A549 (cell line): ENCODE measurements around the gene PLD2. TPM values are rescaled to one million over a fixed set of nuclear protein-coding genes. Genes with fewer than 3 reads are reported as not detected.
A peak's percentile ranks its signal among the peaks of the same experiment; 100 is the strongest.

Experiments
- ATAC-seq, 2 experiments: fragments of 200-7000 bp in 1 of 2; fragments of >200 bp in 1 of 2; cut with Nextera tagmentation in 1 of 2; cut with Tn5 transposase in 1 of 2; 3 replicates each; pipeline versions ENCODE4 v1.8.0 to v1.9.1; 2018 to 2020; ENCODE audit warnings: mild to moderate bottlenecking in 1 of 2, moderate library complexity in 1 of 2
- CTCF ChIA-PET: fragments of 300-600 bp; sonication (Branson Sonifier 250); formaldehyde crosslinking; extraction: SDS; loops from one replicate; lab custom pipeline; 2021; ENCODE audit warnings: antibody characterized with exemption, inconsistent platforms; lab: Yijun Ruan, JAX
- POLR2A ChIA-PET: fragments of 350-600 bp; formaldehyde crosslinking; extraction: SDS; loops from one replicate; lab custom pipeline; 2021; ENCODE audit warnings: antibody characterized with exemption, inconsistent platforms; lab: Yijun Ruan, JAX
- DNase-seq, 2 experiments: peaks; one replicate each; pipeline versions ENCODE4 v3.0.0 to v3.0.0-alpha.2; 2011 to 2016; ENCODE audit warnings: low read depth in 1 of 2, low spot score in 1 of 2
- FAIRE-seq: peaks from 2 replicates; lab custom pipeline; 2011; peaks lifted over from hg19 to GRCh38; lab: Jason Lieb, UNC
- H3K27ac ChIP-seq, 2 experiments: fragments of >200 bp; sonication (Bioruptor Twin); formaldehyde crosslinking; 3 replicates each; pipeline ENCODE4 v1.5.1; 2016 to 2017
- H3K4me1 ChIP-seq: fragments of >200 bp; sonication (Bioruptor Twin); formaldehyde crosslinking; 3 replicates; pipeline ENCODE4 v1.6.1; 2016
- H3K4me2 ChIP-seq: fragments of >200 bp; sonication (Bioruptor Twin); formaldehyde crosslinking; 3 replicates; pipeline ENCODE4 v1.6.1; 2016
- H3K4me3 ChIP-seq: fragments of >200 bp; sonication (Bioruptor Twin); formaldehyde crosslinking; 3 replicates; pipeline ENCODE4 v1.5.1; 2016
- H3K9me3 ChIP-seq: fragments of >200 bp; sonication (Bioruptor Twin); formaldehyde crosslinking; 3 replicates; pipeline ENCODE4 v1.6.1; 2016
- BHLHE40 ChIP-seq: IDR thresholded peaks from 2 replicates; pipeline ENCODE4 v1.6.1; 2012; ENCODE audit warnings: low read depth, low read length, inconsistent platforms
- CHD2 ChIP-seq: fragments of 150-350 bp; IDR thresholded peaks from 2 replicates; pipeline ENCODE4 v1.6.1; 2014; ENCODE audit warnings: low read length; ENCODE audit not compliant: partially characterized antibody
- EHF ChIP-seq: fragments of 250-450 bp; sonication (Bioruptor Pico); IDR thresholded peaks from 2 replicates; pipeline ENCODE4 v1.5.0; 2020; ENCODE audit warnings: mild to moderate bottlenecking
- FOSB ChIP-seq: fragments of 250-450 bp; sonication (Bioruptor Pico); IDR thresholded peaks from 2 replicates; pipeline ENCODE4 v1.5.0; 2020; ENCODE audit warnings: mild to moderate bottlenecking, moderate library complexity
- FOSL2 ChIP-seq, 2 experiments: fragments of 450-650 bp in 1 of 2; fragments of >200 bp in 1 of 2; sonication (Bioruptor Twin) in 1 of 2; formaldehyde crosslinking; IDR thresholded peaks; 2 replicates each; pipeline versions ENCODE4 v1.5.0 to v1.6.1; 2016 to 2020; ENCODE audit warnings: mild to moderate bottlenecking in 1 of 2, moderate library complexity in 1 of 2
- GATA3 ChIP-seq: IDR thresholded peaks from 2 replicates; pipeline ENCODE4 v1.6.1; 2012; ENCODE audit warnings: borderline replicate concordance
- HES2 ChIP-seq: fragments of >200 bp; sonication (Bioruptor Twin); formaldehyde crosslinking; IDR thresholded peaks from 2 replicates; pipeline ENCODE4 v1.6.1; 2016
- HEYL ChIP-seq: fragments of 250-450 bp; sonication (Bioruptor Pico); IDR thresholded peaks from 2 replicates; pipeline ENCODE4 v1.8.0; 2021; ENCODE audit warnings: mild to moderate bottlenecking, moderate library complexity
- MAFK ChIP-seq: fragments of 450-650 bp; IDR thresholded peaks from 2 replicates; pipeline ENCODE4 v1.6.1; 2014; ENCODE audit not compliant: partially characterized antibody
- MAZ ChIP-seq: fragments of 150-350 bp; IDR thresholded peaks from 2 replicates; pipeline ENCODE4 v1.6.1; 2014; ENCODE audit warnings: antibody characterized with exemption, low read depth, low read length, borderline replicate concordance
- MYC ChIP-seq: IDR thresholded peaks from 2 replicates; pipeline ENCODE4 v1.6.1; 2012; ENCODE audit warnings: mild to moderate bottlenecking, inconsistent platforms, low read length, improper control_type of control experiment, borderline replicate concordance
- NR3C1 ChIP-seq: fragments of >200 bp; sonication (Bioruptor Twin); formaldehyde crosslinking; IDR thresholded peaks from 3 replicates; pipeline ENCODE4 v1.6.1; 2017
- PHF8 ChIP-seq: fragments of 200-600 bp; sonication (generic); IDR thresholded peaks from 2 replicates; pipeline ENCODE4 v1.6.1; 2016; ENCODE audit warnings: low read depth, mild to moderate bottlenecking, antibody characterized with exemption, moderate library complexity, borderline replicate concordance
- RAD21 ChIP-seq, 2 experiments: fragments of >200 bp in 1 of 2; sonication (Bioruptor Twin) in 1 of 2; formaldehyde crosslinking in 1 of 2; IDR thresholded peaks in 1 of 2; conservative IDR thresholded peaks in 1 of 2; 2 replicates in 1 of 2; 3 replicates in 1 of 2; pipeline ENCODE4 v1.6.1; 2012 to 2018; ENCODE audit warnings: inconsistent platforms in 1 of 2
- RARB ChIP-seq: fragments of 250-450 bp; sonication (Bioruptor Pico); IDR thresholded peaks from 2 replicates; pipeline ENCODE4 v1.8.0; 2021; ENCODE audit warnings: mild to moderate bottlenecking, moderate library complexity
- RCOR1 ChIP-seq: fragments of 150-350 bp; IDR thresholded peaks from 2 replicates; pipeline ENCODE4 v1.6.1; 2014; ENCODE audit warnings: antibody characterized with exemption, low read length, low read depth
- ZC3H11A ChIP-seq: fragments of 450-650 bp; IDR thresholded peaks from 2 replicates; pipeline ENCODE4 v1.6.1; 2014; ENCODE audit warnings: antibody characterized with exemption, mild to moderate bottlenecking
- ZSCAN20 ChIP-seq: fragments of 250-450 bp; sonication (Bioruptor Pico); IDR thresholded peaks from 2 replicates; pipeline ENCODE4 v1.8.0; 2022; ENCODE audit warnings: mild to moderate bottlenecking, moderate library complexity
- WGBS: methylation state at CpG from one replicate; pipeline ENCODE4 v1.1.6; 2017; ENCODE audit errors: missing lambda C conversion rate; 5-methylcytosine and 5-hydroxymethylcytosine counted together
- polyA plus RNA-seq, 4 experiments: library from polyadenylated mRNA; depleted of rRNA in 3 of 4; stranded (reverse); fragments of >200 nt; fragmentation: RNase III in 1 of 4; extraction: RNeasy Plus Mini Kit Qiagen cat#74134 plus additional on column Dnase treatment in 1 of 4; gene quantifications; 2 replicates in 3 of 4; 3 replicates in 1 of 4; pipeline ENCODE4 v1.2.3, GENCODE V29; 2011 to 2017
- TF ChIP-seq, protein P1 (sequence below): IDR thresholded peaks from 2 replicates; pipeline ENCODE4 v1.6.1; 2012
- TF ChIP-seq, protein P2 (sequence below): fragments of 200-600 bp; sonication (generic); IDR thresholded peaks from 2 replicates; pipeline ENCODE4 v1.6.1; 2016; ENCODE audit warnings: antibody characterized with exemption, mild to moderate bottlenecking, moderate library complexity
- TF ChIP-seq, protein P3 (sequence below): fragments of 250-450 bp; sonication (Bioruptor Pico); IDR thresholded peaks from 2 replicates; pipeline ENCODE4 v1.5.0; 2021; ENCODE audit warnings: mild to moderate bottlenecking, moderate library complexity, borderline replicate concordance
- TF ChIP-seq, protein P4 (sequence below): IDR thresholded peaks from 2 replicates; pipeline ENCODE4 v1.6.1; 2012

PLD2 gene
- polyA plus RNA-seq, 2 of the 4 experiments (the other 2 are of a cell fraction): 17.0 to 23.0 TPM

- no peaks in the 10 kb centered on the region for H3K4me1 ChIP-seq
- no peak for FAIRE-seq
- no peak for DNase-seq
- WGBS: 74% methylated on average over 10 of the region's 10 CpGs
- TF ChIP-seq HES2 (no peak), RAD21 (conservative IDR thresholded peaks at IDR 0.05 in 1 of 2, IDR thresholded peaks at IDR 0.05 in 1 of 2) (no peak), HEYL (CRISPR knock-in tag) (no peak), MAFK (no peak), BHLHE40 (no peak), MAZ (no peak), FOSB (CRISPR knock-in tag) (no peak), MYC (no peak), NR3C1 (no peak), ZC3H11A (no peak), RARB (CRISPR knock-in tag) (no peak), GATA3 (no peak), RCOR1 (no peak), FOSL2 (IDR thresholded peaks at IDR 0.05) (no peak), FOSL2 (CRISPR knock-in tag; IDR thresholded peaks at IDR 0.05) (no peak), ZSCAN20 (no peak)
- TF ChIP-seq, protein P1, sequence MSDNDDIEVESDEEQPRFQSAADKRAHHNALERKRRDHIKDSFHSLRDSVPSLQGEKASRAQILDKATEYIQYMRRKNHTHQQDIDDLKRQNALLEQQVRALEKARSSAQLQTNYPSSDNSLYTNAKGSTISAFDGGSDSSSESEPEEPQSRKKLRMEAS: no peak
- TF ChIP-seq, protein P2, sequence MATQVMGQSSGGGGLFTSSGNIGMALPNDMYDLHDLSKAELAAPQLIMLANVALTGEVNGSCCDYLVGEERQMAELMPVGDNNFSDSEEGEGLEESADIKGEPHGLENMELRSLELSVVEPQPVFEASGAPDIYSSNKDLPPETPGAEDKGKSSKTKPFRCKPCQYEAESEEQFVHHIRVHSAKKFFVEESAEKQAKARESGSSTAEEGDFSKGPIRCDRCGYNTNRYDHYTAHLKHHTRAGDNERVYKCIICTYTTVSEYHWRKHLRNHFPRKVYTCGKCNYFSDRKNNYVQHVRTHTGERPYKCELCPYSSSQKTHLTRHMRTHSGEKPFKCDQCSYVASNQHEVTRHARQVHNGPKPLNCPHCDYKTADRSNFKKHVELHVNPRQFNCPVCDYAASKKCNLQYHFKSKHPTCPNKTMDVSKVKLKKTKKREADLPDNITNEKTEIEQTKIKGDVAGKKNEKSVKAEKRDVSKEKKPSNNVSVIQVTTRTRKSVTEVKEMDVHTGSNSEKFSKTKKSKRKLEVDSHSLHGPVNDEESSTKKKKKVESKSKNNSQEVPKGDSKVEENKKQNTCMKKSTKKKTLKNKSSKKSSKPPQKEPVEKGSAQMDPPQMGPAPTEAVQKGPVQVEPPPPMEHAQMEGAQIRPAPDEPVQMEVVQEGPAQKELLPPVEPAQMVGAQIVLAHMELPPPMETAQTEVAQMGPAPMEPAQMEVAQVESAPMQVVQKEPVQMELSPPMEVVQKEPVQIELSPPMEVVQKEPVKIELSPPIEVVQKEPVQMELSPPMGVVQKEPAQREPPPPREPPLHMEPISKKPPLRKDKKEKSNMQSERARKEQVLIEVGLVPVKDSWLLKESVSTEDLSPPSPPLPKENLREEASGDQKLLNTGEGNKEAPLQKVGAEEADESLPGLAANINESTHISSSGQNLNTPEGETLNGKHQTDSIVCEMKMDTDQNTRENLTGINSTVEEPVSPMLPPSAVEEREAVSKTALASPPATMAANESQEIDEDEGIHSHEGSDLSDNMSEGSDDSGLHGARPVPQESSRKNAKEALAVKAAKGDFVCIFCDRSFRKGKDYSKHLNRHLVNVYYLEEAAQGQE: no peak
- TF ChIP-seq, protein P3, sequence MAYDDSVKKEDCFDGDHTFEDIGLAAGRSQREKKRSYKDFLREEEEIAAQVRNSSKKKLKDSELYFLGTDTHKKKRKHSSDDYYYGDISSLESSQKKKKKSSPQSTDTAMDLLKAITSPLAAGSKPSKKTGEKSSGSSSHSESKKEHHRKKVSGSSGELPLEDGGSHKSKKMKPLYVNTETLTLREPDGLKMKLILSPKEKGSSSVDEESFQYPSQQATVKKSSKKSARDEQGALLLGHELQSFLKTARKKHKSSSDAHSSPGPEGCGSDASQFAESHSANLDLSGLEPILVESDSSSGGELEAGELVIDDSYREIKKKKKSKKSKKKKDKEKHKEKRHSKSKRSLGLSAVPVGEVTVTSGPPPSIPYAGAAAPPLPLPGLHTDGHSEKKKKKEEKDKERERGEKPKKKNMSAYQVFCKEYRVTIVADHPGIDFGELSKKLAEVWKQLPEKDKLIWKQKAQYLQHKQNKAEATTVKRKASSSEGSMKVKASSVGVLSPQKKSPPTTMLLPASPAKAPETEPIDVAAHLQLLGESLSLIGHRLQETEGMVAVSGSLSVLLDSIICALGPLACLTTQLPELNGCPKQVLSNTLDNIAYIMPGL (CRISPR knock-in tag): no peak
- TF ChIP-seq, protein P4, sequence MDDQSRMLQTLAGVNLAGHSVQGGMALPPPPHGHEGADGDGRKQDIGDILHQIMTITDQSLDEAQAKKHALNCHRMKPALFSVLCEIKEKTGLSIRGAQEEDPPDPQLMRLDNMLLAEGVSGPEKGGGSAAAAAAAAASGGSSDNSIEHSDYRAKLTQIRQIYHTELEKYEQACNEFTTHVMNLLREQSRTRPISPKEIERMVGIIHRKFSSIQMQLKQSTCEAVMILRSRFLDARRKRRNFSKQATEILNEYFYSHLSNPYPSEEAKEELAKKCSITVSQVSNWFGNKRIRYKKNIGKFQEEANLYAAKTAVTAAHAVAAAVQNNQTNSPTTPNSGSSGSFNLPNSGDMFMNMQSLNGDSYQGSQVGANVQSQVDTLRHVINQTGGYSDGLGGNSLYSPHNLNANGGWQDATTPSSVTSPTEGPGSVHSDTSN: no peak
- H3K4me3 ChIP-seq: no peak overlapping the region
- no peak for ATAC-seq
- ChIA-PET CTCF (no interaction called here), POLR2A (interaction anchor here (0.7 kb wide), 1 partner anchor 239 kb away, joined by 4 read pairs; no protein-coding TSS in a partner anchor)
- H3K4me2 ChIP-seq: no peak overlapping the region
- no peak overlapping the region for H3K27ac ChIP-seq
- H3K9me3 ChIP-seq: no peaks in the 10 kb centered on the region
These were observed 47.1 kb upstream of the PLD2 start for GRCh38 chr17:4759776-4760236.

DNA sequence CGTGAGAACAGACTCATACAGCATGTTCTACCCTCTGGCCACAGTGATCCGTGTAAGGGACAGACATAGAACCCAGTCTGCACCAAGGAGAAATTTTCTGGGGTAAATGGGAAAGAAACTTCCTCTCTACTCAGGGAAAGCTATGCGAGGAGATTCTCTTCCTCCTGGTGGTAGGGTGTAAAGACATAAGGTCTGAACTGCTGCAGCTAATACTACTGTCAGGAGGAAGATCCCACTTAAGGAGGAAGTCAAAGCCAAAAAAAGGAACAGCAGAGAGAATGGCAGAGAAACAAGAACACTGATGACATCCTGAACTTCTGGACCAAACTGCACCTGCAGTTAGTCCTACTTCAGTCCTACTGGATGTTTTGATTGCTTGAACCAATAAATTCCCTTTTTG is 42.4 kb upstream of the PLD2 start:
- no peaks in the 10 kb centered on the region for H3K9me3 ChIP-seq
- no peak overlapping the region for H3K27ac ChIP-seq
- ATAC-seq (peak; percentile 30 to 38; a peak in 4 of 6 replicates), DNase-seq (no peak)
- H3K4me3 ChIP-seq: no peak overlapping the region
- POLR2A ChIA-PET: no interaction called here
- H3K4me1 ChIP-seq: peaks cover 1% of the 10 kb centered on the region; the same call in 2 of the 3 replicates
- CTCF ChIA-PET: interaction anchor here (0.9 to 2.7 kb wide), 5 partner anchors 9 to 25 kb away, joined by 3 to 14 read pairs (median 4); no protein-coding TSS in a partner anchor
- 40% methylated on average over 3 of the region's 3 CpGs for WGBS
- H3K4me2 ChIP-seq: no peak overlapping the region
- TF ChIP-seq PHF8 (no peak), EHF (no peak), CHD2 (no peak)
- TF ChIP-seq, all 56 proteins: peak for 0
- FAIRE-seq: no peak
